ENCODE results near the gene CALHM6. TPM values are rescaled to one million over a fixed set of nuclear protein-coding genes. Genes with fewer than 3 reads are reported as not detected.

CALHM6 gene
- total and polyA plus RNA-seq, 2 of the 8 experiments (the other 6 are each of a cell fraction or from before 2014, with no cell fraction given), result 0.93 to 1.8 TPM

- TF ChIP-seq CHD7 (IDR thresholded peaks at IDR 0.05; ENCODE audit: insufficient replicate concordance, low read length) (no peak), ZNF274 (IDR thresholded peaks at IDR 0.05; ENCODE audit: borderline replicate concordance, extremely low read depth, low read length) (no peak), CREB1 (IDR thresholded peaks at IDR 0.05) (no peak), RFX5 (IDR thresholded peaks at IDR 0.05; ENCODE audit: borderline replicate concordance, low read depth, low read length) (no peak), JUND (IDR thresholded peaks at IDR 0.05; ENCODE audit: low read length) (no peak), PHF8 (conservative IDR thresholded peaks at IDR 0.05; ENCODE audit: low read depth, low read length) (no peak), EZH2 (IDR thresholded peaks at IDR 0.05; ENCODE audit: low read depth, low read length, severe bottlenecking) (no peak), RNF2 (IDR thresholded peaks at IDR 0.05; ENCODE audit: borderline replicate concordance, low read depth, low read length, missing control alignments, poor library complexity, severe bottlenecking) (no peak), CBX5 (IDR thresholded peaks at IDR 0.05; ENCODE audit: low read depth, low read length) (no peak), MAFK (IDR thresholded peaks at IDR 0.05; ENCODE audit: low read depth, low read length) (no peak), CHD1 (IDR thresholded peaks at IDR 0.05; ENCODE audit: low read depth, low read length) (no peak), SIRT6 (IDR thresholded peaks at IDR 0.05; ENCODE audit: low read length) (no peak)
These were observed 51.0 kb downstream of the CALHM6 start (continued) for GRCh38 chr6:116512111-116512559.

Measured in H1 (cell line).